H1 (cell line): ENCODE data around the gene ADAMTS13. TPM values are rescaled to one million over a fixed set of nuclear protein-coding genes. Genes with fewer than 3 reads are reported as not detected.

Source experiments
- EGR1 ChIP-seq: IDR thresholded peaks from 2 replicates; pipeline ENCODE4 v1.6.1; 2011; ENCODE audit warnings: low read depth, low read length, borderline replicate concordance
- HDAC2 ChIP-seq, 2 experiments: fragments of 300-600 bp in 1 of 2; sonication (generic) in 1 of 2; IDR thresholded peaks; 2 replicates each; pipeline ENCODE4 v1.6.1; 2011 to 2012; ENCODE audit warnings: low read depth in 2 of 2, low read length in 2 of 2, mild to moderate bottlenecking in 2 of 2, moderate library complexity in 2 of 2, borderline replicate concordance in 1 of 2, inconsistent platforms in 1 of 2
- RNF2 ChIP-seq: fragments of 200-900, 300-1000 bp; sonication (generic); IDR thresholded peaks from 2 replicates; pipeline ENCODE4 v1.7.1; 2016; ENCODE audit warnings: borderline replicate concordance, low read depth, mild to moderate bottlenecking, antibody characterized with exemption, low read length; ENCODE audit not compliant: poor library complexity, severe bottlenecking; ENCODE audit errors: missing control alignments
- SIX5 ChIP-seq: IDR thresholded peaks from 2 replicates; pipeline ENCODE4 v1.6.1; 2011; ENCODE audit warnings: mild to moderate bottlenecking, low read depth, low read length
- TCF12 ChIP-seq: IDR thresholded peaks from 2 replicates; pipeline ENCODE4 v1.6.1; 2011; ENCODE audit warnings: low read depth, mild to moderate bottlenecking, low read length
- polyA plus RNA-seq, 7 experiments: library from polyadenylated mRNA; depleted of rRNA in 3 of 7; stranded (reverse) in 5 of 7; unstranded in 2 of 7; fragments of >200 nt in 5 of 7; fragments of 200-250 nt in 2 of 7; gene quantifications; 1 replicate in 5 of 7; 2 replicates in 1 of 7; 4 replicates in 1 of 7; pipeline versions ENCODE4 v1.2.1 to v1.2.3, GENCODE V29; 2011 to 2013; ENCODE audit warnings: missing spikeins in 2 of 7, mixed read lengths in 2 of 7
- total RNA-seq: library from RNA; stranded (reverse); fragmentation: NEBNext Ultra II Directional; extraction: Animal tissue kit (Norgen Biotek cat#: 25700); gene quantifications from 2 replicates; pipeline ENCODE4 v1.2.1, GENCODE V29; 2021
- TF ChIP-seq, protein P1 (sequence below): fragments of 300-600 bp; sonication (generic); IDR thresholded peaks from 2 replicates; pipeline ENCODE4 v1.7.1; 2012; ENCODE audit warnings: low read length, moderate library complexity, mild to moderate bottlenecking, inconsistent platforms; ENCODE audit not compliant: insufficient replicate concordance

The ADAMTS13 gene
- total and polyA plus RNA-seq, 2 of the 8 experiments (the other 6 are each of a cell fraction or from before 2014, with no cell fraction given), result 4.4 to 5.8 TPM

DNA sequence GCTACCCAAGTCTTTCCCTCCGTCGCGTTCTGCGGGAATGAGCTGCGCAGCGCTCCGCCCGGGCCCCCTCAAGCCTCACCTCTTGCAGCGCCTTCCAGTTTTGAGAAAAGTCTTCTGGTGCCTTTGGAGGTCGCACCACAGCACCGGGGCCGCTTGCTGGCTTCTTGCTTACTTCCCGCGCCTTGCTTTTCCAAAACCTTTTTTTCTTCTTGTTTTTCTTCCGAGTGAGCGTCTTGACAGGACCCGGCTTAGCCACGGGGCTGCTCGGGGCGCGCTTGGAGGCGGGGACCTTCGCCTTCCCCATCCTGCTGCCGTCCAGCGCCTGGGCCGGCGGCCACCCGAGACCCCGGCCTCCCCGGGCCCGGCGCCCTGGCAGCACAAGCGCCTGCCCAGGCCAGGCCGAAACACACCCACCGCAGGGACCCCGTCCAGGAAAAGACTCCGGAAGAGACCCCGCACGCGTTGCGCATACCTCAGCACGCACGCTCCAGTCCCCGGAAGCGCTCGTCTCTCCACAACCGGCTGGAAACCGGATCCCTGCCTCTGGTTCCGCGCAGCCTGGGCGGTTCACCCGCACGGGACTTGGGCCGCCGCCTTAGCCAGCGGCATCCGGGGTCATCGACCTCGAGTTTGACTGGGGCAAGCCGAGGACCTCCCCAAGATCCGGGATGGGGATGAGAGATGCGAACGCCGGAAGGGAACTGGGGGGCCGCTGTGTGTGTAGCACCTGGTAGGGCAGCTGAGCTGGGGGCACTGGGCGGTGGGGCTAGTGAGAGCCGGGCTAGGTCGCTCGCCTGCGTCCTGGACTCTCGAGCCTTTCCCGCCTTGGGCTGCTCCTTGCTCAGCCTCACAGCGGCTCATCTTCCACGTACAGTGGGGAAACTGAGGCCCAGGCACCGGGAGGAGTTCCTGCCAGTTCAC is 4.4 kb upstream of the ADAMTS13 start, which contains the start of gene REXO4 (continued):
- TF ChIP-seq, protein P1, sequence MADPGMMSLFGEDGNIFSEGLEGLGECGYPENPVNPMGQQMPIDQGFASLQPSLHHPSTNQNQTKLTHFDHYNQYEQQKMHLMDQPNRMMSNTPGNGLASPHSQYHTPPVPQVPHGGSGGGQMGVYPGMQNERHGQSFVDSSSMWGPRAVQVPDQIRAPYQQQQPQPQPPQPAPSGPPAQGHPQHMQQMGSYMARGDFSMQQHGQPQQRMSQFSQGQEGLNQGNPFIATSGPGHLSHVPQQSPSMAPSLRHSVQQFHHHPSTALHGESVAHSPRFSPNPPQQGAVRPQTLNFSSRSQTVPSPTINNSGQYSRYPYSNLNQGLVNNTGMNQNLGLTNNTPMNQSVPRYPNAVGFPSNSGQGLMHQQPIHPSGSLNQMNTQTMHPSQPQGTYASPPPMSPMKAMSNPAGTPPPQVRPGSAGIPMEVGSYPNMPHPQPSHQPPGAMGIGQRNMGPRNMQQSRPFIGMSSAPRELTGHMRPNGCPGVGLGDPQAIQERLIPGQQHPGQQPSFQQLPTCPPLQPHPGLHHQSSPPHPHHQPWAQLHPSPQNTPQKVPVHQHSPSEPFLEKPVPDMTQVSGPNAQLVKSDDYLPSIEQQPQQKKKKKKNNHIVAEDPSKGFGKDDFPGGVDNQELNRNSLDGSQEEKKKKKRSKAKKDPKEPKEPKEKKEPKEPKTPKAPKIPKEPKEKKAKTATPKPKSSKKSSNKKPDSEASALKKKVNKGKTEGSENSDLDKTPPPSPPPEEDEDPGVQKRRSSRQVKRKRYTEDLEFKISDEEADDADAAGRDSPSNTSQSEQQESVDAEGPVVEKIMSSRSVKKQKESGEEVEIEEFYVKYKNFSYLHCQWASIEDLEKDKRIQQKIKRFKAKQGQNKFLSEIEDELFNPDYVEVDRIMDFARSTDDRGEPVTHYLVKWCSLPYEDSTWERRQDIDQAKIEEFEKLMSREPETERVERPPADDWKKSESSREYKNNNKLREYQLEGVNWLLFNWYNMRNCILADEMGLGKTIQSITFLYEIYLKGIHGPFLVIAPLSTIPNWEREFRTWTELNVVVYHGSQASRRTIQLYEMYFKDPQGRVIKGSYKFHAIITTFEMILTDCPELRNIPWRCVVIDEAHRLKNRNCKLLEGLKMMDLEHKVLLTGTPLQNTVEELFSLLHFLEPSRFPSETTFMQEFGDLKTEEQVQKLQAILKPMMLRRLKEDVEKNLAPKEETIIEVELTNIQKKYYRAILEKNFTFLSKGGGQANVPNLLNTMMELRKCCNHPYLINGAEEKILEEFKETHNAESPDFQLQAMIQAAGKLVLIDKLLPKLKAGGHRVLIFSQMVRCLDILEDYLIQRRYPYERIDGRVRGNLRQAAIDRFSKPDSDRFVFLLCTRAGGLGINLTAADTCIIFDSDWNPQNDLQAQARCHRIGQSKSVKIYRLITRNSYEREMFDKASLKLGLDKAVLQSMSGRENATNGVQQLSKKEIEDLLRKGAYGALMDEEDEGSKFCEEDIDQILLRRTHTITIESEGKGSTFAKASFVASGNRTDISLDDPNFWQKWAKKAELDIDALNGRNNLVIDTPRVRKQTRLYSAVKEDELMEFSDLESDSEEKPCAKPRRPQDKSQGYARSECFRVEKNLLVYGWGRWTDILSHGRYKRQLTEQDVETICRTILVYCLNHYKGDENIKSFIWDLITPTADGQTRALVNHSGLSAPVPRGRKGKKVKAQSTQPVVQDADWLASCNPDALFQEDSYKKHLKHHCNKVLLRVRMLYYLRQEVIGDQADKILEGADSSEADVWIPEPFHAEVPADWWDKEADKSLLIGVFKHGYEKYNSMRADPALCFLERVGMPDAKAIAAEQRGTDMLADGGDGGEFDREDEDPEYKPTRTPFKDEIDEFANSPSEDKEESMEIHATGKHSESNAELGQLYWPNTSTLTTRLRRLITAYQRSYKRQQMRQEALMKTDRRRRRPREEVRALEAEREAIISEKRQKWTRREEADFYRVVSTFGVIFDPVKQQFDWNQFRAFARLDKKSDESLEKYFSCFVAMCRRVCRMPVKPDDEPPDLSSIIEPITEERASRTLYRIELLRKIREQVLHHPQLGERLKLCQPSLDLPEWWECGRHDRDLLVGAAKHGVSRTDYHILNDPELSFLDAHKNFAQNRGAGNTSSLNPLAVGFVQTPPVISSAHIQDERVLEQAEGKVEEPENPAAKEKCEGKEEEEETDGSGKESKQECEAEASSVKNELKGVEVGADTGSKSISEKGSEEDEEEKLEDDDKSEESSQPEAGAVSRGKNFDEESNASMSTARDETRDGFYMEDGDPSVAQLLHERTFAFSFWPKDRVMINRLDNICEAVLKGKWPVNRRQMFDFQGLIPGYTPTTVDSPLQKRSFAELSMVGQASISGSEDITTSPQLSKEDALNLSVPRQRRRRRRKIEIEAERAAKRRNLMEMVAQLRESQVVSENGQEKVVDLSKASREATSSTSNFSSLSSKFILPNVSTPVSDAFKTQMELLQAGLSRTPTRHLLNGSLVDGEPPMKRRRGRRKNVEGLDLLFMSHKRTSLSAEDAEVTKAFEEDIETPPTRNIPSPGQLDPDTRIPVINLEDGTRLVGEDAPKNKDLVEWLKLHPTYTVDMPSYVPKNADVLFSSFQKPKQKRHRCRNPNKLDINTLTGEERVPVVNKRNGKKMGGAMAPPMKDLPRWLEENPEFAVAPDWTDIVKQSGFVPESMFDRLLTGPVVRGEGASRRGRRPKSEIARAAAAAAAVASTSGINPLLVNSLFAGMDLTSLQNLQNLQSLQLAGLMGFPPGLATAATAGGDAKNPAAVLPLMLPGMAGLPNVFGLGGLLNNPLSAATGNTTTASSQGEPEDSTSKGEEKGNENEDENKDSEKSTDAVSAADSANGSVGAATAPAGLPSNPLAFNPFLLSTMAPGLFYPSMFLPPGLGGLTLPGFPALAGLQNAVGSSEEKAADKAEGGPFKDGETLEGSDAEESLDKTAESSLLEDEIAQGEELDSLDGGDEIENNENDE, result peak; percentile 31
- TF ChIP-seq EGR1 (peak; percentile 69; the same call in 1 of the 2 replicates), SIX5 (no peak), HDAC2 (IDR thresholded peaks at IDR 0.05; ENCODE audit: borderline replicate concordance in 1 of 2, low read depth in 2 of 2, low read length in 2 of 2) (peak in 1 of 2 experiments; percentile 92; a peak in 2 of 4 replicates), TCF12 (no peak), RNF2 (no peak)
